OCI-LY7 (cell line): ENCODE measurements around the gene VWA5B1. TPM values are rescaled to one million over a fixed set of nuclear protein-coding genes. Genes with fewer than 3 reads are reported as not detected.

Experiments
- BruUV-seq: library from RNA; stranded (reverse); fragments of 400-500 nt; replicated peaks from 2 replicates; lab custom pipeline; 2021; lab: Mats Ljungman, UMichigan
- CTCF ChIA-PET: fragments of 300-600 bp; sonication (Branson Sonifier 250); formaldehyde crosslinking; loops from one replicate; lab custom pipeline; 2022; ENCODE audit warnings: antibody characterized with exemption; ENCODE audit not compliant: unreplicated experiment; lab: Charles Lee
- POLR2A ChIA-PET: fragments of 300-600 bp; sonication (Branson Sonifier 250); formaldehyde crosslinking; loops from one replicate; lab custom pipeline; 2022; ENCODE audit warnings: antibody characterized with exemption; lab: Charles Lee
- DNase-seq: peaks from one replicate; pipeline ENCODE4 v3.0.0-alpha.2; 2015; ENCODE audit warnings: low spot score
- H2AFZ ChIP-seq: fragments of 200-600 bp; sonication (generic), shearing (Covaris generic); 2 replicates; pipeline ENCODE4 v1.6.1; 2014; ENCODE audit warnings: mild to moderate bottlenecking, antibody characterized with exemption, low read length, moderate library complexity
- H3K27ac ChIP-seq: fragments of 200-600 bp; sonication (generic); 2 replicates; pipeline ENCODE4 v1.5.1; 2014; ENCODE audit warnings: mixed run types, low read depth, mild to moderate bottlenecking, moderate library complexity, low read length, inconsistent platforms; ENCODE audit not compliant: poor library complexity, severe bottlenecking
- H3K36me3 ChIP-seq: fragments of 200-600 bp; sonication (generic); 2 replicates; pipeline ENCODE4 v1.6.1; 2014; ENCODE audit warnings: mild to moderate bottlenecking, antibody characterized with exemption, low read length, moderate library complexity, mixed read lengths; ENCODE audit not compliant: insufficient read depth
- H3K4me1 ChIP-seq: fragments of 200-600 bp; sonication (generic); 2 replicates; pipeline ENCODE4 v1.5.1; 2014; ENCODE audit warnings: mild to moderate bottlenecking, low read length; ENCODE audit not compliant: insufficient read depth, poor library complexity, severe bottlenecking
- H3K4me2 ChIP-seq: fragments of 200-600 bp; sonication (generic); 2 replicates; pipeline ENCODE4 v1.6.1; 2014; ENCODE audit warnings: mild to moderate bottlenecking, low read length
- H3K4me3 ChIP-seq: fragments of 200-600 bp; sonication (generic); 2 replicates; pipeline ENCODE4 v1.5.1; 2014; ENCODE audit warnings: mild to moderate bottlenecking, low read depth, low read length; ENCODE audit not compliant: poor library complexity, severe bottlenecking
- H3K79me2 ChIP-seq: fragments of 200-600 bp; sonication (generic); 2 replicates; pipeline ENCODE4 v1.6.1; 2016; ENCODE audit warnings: low read depth, mild to moderate bottlenecking, low read length, moderate library complexity, mixed read lengths; ENCODE audit not compliant: insufficient read depth
- H3K9me2 ChIP-seq: fragments of 200-600 bp; sonication (generic); 2 replicates; pipeline ENCODE4 v1.6.1; 2016; ENCODE audit warnings: mild to moderate bottlenecking, low read length, mixed read lengths; ENCODE audit not compliant: insufficient read depth
- H3K9me3 ChIP-seq: fragments of 200-600 bp; sonication (generic); 2 replicates; pipeline ENCODE4 v1.6.1; 2014; ENCODE audit warnings: mild to moderate bottlenecking, mixed run types, low read length, mixed read lengths
- H4K20me1 ChIP-seq: fragments of 200-600 bp; sonication (generic); 2 replicates; pipeline ENCODE4 v1.6.1; 2014; ENCODE audit warnings: mild to moderate bottlenecking, antibody characterized with exemption, low read length, moderate library complexity, mixed read lengths; ENCODE audit not compliant: insufficient read depth
- EZH2phosphoT487 ChIP-seq: fragments of 200-600 bp; sonication (generic); IDR thresholded peaks from 2 replicates; pipeline ENCODE4 v1.6.1; 2018; ENCODE audit warnings: low read depth, borderline replicate concordance, mild to moderate bottlenecking, mixed run types, antibody characterized with exemption, low read length, moderate library complexity, mixed read lengths
- intact Hi-C: fragments of 100-400 bp; cut with micrococcal nuclease; formaldehyde crosslinking; loops from one replicate; pipeline ENCODE4 v1.10.0; 2022; ENCODE audit not compliant: unreplicated experiment
- total RNA-seq, 2 experiments: library from RNA; depleted of rRNA in 1 of 2; stranded (reverse); fragments of >200 nt in 1 of 2; shearing (Covaris generic) in 1 of 2; gene quantifications; 2 replicates each; pipeline ENCODE4 v1.2.3, GENCODE V29; 2014 to 2022
- TF ChIP-seq, protein P1 (sequence below): fragments of 200-600 bp; sonication (generic); conservative IDR thresholded peaks from 2 replicates; pipeline ENCODE4 v1.5.1; 2014; ENCODE audit warnings: mild to moderate bottlenecking, antibody characterized with exemption, low read length, moderate library complexity, mixed read lengths

Gene VWA5B1
- total RNA-seq, 2 experiments from 2014 or later = 0.19 to 0.25 TPM

DNA sequence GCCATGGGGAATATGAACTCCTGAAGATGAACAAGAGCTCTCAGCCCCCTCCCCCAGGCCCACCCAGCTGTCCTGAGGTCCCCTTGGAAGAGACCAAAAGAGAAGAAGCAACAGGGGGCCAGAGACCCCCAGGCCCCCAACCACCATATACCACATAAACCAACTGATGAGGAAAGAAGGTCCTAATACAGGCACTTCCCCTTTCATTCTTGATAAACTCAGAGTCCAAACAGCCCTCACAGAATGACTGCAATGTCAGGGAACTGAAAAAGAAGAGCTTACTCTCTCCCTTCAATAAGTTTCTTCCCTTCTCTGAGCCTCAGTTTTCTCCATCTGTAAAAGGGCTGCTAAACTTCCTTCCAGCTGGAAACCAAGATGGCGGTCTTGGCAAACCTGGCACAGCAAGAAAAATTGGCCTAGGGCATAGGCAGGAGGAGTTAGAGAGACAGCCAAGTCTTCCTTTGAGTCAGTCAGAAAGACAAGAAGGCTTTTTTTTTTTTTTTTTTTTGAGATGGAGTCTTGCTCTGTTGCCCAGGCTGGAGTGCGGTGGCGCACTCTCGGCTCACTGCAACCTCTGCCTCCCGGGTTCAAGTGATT is 90.5 kb downstream of the VWA5B1 start:
- ChIA-PET CTCF (interaction anchor here (0.8 to 0.9 kb wide), 2 partner anchors 17 to 24 kb away, joined by 3 read pairs; no protein-coding TSS in a partner anchor), POLR2A (interaction anchor here (0.6 to 6.6 kb wide), 7 partner anchors 9 to 41 kb away, joined by 3 to 43 read pairs (median 9); no protein-coding TSS in a partner anchor)
- Histone ChIP-seq H3K9me2 (no peaks in the 10 kb centered on the region), H2AFZ (peak overlapping the region; percentile 68; the same call in 1 of the 2 replicates), H3K79me2 (no peaks in the 10 kb centered on the region), H3K4me2 (peak overlapping the region; percentile 62), H3K36me3 (no peaks in the 10 kb centered on the region), H3K27ac (peak overlapping the region; percentile 90), H3K9me3 (no peaks in the 10 kb centered on the region; the same call in 1 of the 2 replicates), H3K4me1 (peaks cover 84% of the 10 kb centered on the region), H4K20me1 (no peaks in the 10 kb centered on the region), H3K4me3 (peak overlapping the region; percentile 31)
- DNase-seq = peak; percentile 78
- no TSS peak for BruUV-seq
- no peak for TF ChIP-seq EZH2phosphoT487
- TF ChIP-seq, protein P1, sequence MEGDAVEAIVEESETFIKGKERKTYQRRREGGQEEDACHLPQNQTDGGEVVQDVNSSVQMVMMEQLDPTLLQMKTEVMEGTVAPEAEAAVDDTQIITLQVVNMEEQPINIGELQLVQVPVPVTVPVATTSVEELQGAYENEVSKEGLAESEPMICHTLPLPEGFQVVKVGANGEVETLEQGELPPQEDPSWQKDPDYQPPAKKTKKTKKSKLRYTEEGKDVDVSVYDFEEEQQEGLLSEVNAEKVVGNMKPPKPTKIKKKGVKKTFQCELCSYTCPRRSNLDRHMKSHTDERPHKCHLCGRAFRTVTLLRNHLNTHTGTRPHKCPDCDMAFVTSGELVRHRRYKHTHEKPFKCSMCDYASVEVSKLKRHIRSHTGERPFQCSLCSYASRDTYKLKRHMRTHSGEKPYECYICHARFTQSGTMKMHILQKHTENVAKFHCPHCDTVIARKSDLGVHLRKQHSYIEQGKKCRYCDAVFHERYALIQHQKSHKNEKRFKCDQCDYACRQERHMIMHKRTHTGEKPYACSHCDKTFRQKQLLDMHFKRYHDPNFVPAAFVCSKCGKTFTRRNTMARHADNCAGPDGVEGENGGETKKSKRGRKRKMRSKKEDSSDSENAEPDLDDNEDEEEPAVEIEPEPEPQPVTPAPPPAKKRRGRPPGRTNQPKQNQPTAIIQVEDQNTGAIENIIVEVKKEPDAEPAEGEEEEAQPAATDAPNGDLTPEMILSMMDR = no peak
- intact Hi-C loops = no loop called here

DNA sequence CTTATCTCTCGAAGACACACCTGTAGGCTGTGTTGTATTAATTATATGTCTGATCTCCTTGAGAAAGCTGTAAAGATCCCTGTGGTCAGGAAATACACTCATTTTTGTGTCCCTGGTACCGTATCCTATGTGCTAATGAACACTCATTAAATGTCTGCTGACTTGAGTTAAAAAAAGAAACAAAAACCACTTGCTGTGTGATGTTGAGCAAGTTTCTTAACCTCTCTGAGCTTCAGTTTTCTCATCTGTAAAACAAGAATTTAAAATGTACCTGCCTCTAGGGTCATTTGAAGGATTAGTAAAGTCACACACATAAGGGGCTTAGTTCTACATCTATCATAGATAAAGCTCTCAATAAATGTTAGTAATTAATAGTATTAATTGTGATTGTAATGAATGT is 91.3 kb downstream of the VWA5B1 start:
- ChIA-PET POLR2A (interaction anchor here (1.8 to 6.6 kb wide), 3 partner anchors 22 to 43 kb away, joined by 4 to 43 read pairs (median 9); no protein-coding TSS in a partner anchor), CTCF (no interaction called here)
- Histone ChIP-seq H3K9me2 (no peaks in the 10 kb centered on the region), H4K20me1 (no peaks in the 10 kb centered on the region), H3K27ac (peak overlapping the region; percentile 90), H3K36me3 (no peaks in the 10 kb centered on the region), H3K4me2 (no peak overlapping the region), H3K4me3 (no peak overlapping the region), H3K9me3 (no peaks in the 10 kb centered on the region; the same call in 1 of the 2 replicates), H3K4me1 (peaks cover 86% of the 10 kb centered on the region), H2AFZ (no peak overlapping the region), H3K79me2 (no peaks in the 10 kb centered on the region)
- DNase-seq = no peak
- BruUV-seq = no TSS peak
- intact Hi-C loops = no loop called here
- no peak for TF ChIP-seq EZH2phosphoT487
- TF ChIP-seq, protein P1 = no peak

DNA sequence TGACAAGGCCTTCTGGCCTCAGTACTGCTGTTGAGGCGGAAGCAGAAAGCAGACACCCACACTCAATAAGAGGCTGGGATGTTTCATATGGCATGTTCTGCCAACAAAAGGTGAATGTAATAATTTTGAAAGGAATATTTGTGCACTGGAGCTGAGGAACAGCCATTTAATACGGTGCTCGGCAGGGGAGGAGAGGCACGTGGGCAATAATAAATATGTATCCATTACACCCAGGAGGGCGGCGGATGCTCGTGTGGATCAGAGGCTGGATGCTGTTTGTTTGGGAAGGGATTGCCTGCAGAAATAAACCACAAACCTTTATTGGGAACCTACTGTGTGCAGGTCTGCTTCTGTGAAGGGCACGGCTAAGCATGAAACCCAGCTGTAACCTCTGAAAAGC is 92.0 kb downstream of the VWA5B1 start:
- Histone ChIP-seq H3K9me2 (no peaks in the 10 kb centered on the region), H3K27ac (peak overlapping the region; percentile 90), H3K36me3 (no peaks in the 10 kb centered on the region), H3K79me2 (no peaks in the 10 kb centered on the region), H3K4me2 (peak overlapping the region; percentile 71), H3K4me1 (peaks cover 90% of the 10 kb centered on the region), H2AFZ (no peak overlapping the region), H4K20me1 (no peaks in the 10 kb centered on the region), H3K9me3 (no peaks in the 10 kb centered on the region; the same call in 1 of the 2 replicates), H3K4me3 (no peak overlapping the region)
- POLR2A ChIA-PET = interaction anchor here (0.9 to 6.6 kb wide), 6 partner anchors 12 to 126 kb away, joined by 3 to 43 read pairs (median 4); partner anchors contain the start of gene MUL1
- no TSS peak for BruUV-seq
- no peak for TF ChIP-seq EZH2phosphoT487
- TF ChIP-seq, protein P1 = no peak
- CTCF ChIA-PET = interaction anchor here (1.0 kb wide), 1 partner anchor 27 kb away, joined by 3 read pairs; no protein-coding TSS in a partner anchor
- intact Hi-C loops = loop anchor here (1.0 kb wide), 2 partner anchors 22 to 24 kb away; no protein-coding TSS in a partner anchor
- DNase-seq = no peak
